Endodermal cell (in vitro differentiated cells): Measurements from ENCODE around the gene DUSP19. TPM values are rescaled to one million over a fixed set of nuclear protein-coding genes. Genes with fewer than 3 reads are reported as not detected.

ENCODE experiments used
- DNase-seq: peaks from one replicate; pipeline ENCODE4 v3.0.0-alpha.2; 2017
- H3K27ac ChIP-seq: 2 replicates; pipeline ENCODE4 v1.5.1; 2013; ENCODE audit warnings: mild to moderate bottlenecking, low read depth, low read length, moderate library complexity
- H3K27me3 ChIP-seq: 2 replicates; pipeline ENCODE4 v1.6.1; 2013; ENCODE audit warnings: mild to moderate bottlenecking, low read length, moderate library complexity; ENCODE audit not compliant: insufficient read depth, control insufficient read depth, poor library complexity, severe bottlenecking
- H3K36me3 ChIP-seq: 2 replicates; pipeline ENCODE4 v1.7.0; 2013; ENCODE audit warnings: mild to moderate bottlenecking, low read length, moderate library complexity; ENCODE audit not compliant: control insufficient read depth, insufficient read depth
- H3K4me1 ChIP-seq: one replicate; pipeline ENCODE4 v1.7.0; 2013; ENCODE audit warnings: low read length; ENCODE audit not compliant: control insufficient read depth, insufficient read depth
- H3K4me3 ChIP-seq: 2 replicates; pipeline ENCODE4 v1.5.1; 2013; ENCODE audit warnings: mild to moderate bottlenecking, low read length, moderate library complexity
- H3K9ac ChIP-seq: 2 replicates; pipeline ENCODE4 v1.6.1; 2013; ENCODE audit warnings: mild to moderate bottlenecking, low read length, moderate library complexity; ENCODE audit not compliant: poor library complexity, severe bottlenecking; ENCODE audit errors: extremely low read depth
- H3K9me3 ChIP-seq: 2 replicates; pipeline ENCODE4 v1.6.1; 2013; ENCODE audit warnings: mild to moderate bottlenecking, low read length, moderate library complexity; ENCODE audit not compliant: control insufficient read depth
- H3K27ac Mint-ChIP-seq: 2 replicates; pipeline ENCODE4 v1.8.0; 2020; ENCODE audit warnings: mixed read lengths
- H3K27me3 Mint-ChIP-seq: 2 replicates; pipeline ENCODE4 v1.8.0; 2021; ENCODE audit warnings: mild to moderate bottlenecking, mixed read lengths; ENCODE audit not compliant: insufficient read depth
- H3K36me3 Mint-ChIP-seq: 2 replicates; pipeline ENCODE4 v1.8.0; 2020; ENCODE audit warnings: low read depth, mixed read lengths
- H3K4me1 Mint-ChIP-seq: 2 replicates; pipeline ENCODE4 v1.8.0; 2020; ENCODE audit warnings: mixed read lengths
- H3K4me3 Mint-ChIP-seq: 2 replicates; pipeline ENCODE4 v1.8.0; 2020; ENCODE audit warnings: mild to moderate bottlenecking, moderate library complexity, mixed read lengths
- H3K9me3 Mint-ChIP-seq: 2 replicates; pipeline ENCODE4 v1.8.0; 2020; ENCODE audit warnings: mild to moderate bottlenecking, mixed read lengths
- CTCF ChIP-seq: fragments of 200-600 bp; sonication (generic); conservative IDR thresholded peaks from 2 replicates; pipeline ENCODE4 v1.5.0; 2021; ENCODE audit warnings: antibody characterized with exemption, mild to moderate bottlenecking
- WGBS, 2 experiments: methylation state at CpG; one replicate each; pipeline versions ENCODE4 v1.1.5 to v1.1.7; 2013; ENCODE audit warnings: missing lambda C conversion rate in 2 of 2, mixed read lengths in 1 of 2; ENCODE audit not compliant: insufficient coverage in 1 of 2, insufficient read length in 1 of 2; 5-methylcytosine and 5-hydroxymethylcytosine counted together
- total RNA-seq, 2 donors: library from RNA; stranded (reverse); fragmentation: NEBNext Ultra II Directional in 1 of 2; extraction: Animal tissue kit (Norgen Biotek cat#: 25700) in 1 of 2; gene quantifications; 2 replicates in 1 of 2; 3 replicates in 1 of 2; pipeline ENCODE4 v1.2.1, GENCODE V29; 2021

The DUSP19 gene
- total RNA-seq, 2 donors from 2014 or later = 1.7 TPM

- 91 to 96% methylated on average over 1 of the region's 1 CpG for WGBS, 2 experiments
- Histone ChIP-seq H3K9me3 (no peaks in the 10 kb centered on the region), H3K27me3 (no peaks in the 10 kb centered on the region), H3K4me1 (no peaks in the 10 kb centered on the region), H3K27ac (no peak overlapping the region), H3K36me3 (no peaks in the 10 kb centered on the region), H3K4me3 (no peak overlapping the region), H3K9ac (no peak overlapping the region)
- H3K27me3 Mint-ChIP-seq = no peaks in the 10 kb centered on the region
- H3K27ac Mint-ChIP-seq = peak overlapping the region; percentile 0
- H3K36me3 Mint-ChIP-seq = no peaks in the 10 kb centered on the region
- peaks cover 19% of the 10 kb centered on the region for H3K4me1 Mint-ChIP-seq
- TF ChIP-seq CTCF = no peak
- DNase-seq = no peak
- H3K4me3 Mint-ChIP-seq = no peak overlapping the region
- peaks cover 2% of the 10 kb centered on the region for H3K9me3 Mint-ChIP-seq
Measured at GRCh38 chr2:183059561-183059960, 19.0 kb upstream of the DUSP19 start.

- WGBS, 2 experiments = 67 to 93% methylated on average over 4 to 14 of the region's 14 CpGs
- no peak overlapping the region for H3K27ac Mint-ChIP-seq
- DNase-seq = no peak
- H3K4me1 Mint-ChIP-seq = peaks cover 19% of the 10 kb centered on the region
- Histone ChIP-seq H3K4me3 (no peak overlapping the region), H3K9ac (no peak overlapping the region), H3K27me3 (no peaks in the 10 kb centered on the region), H3K9me3 (no peaks in the 10 kb centered on the region), H3K4me1 (no peaks in the 10 kb centered on the region), H3K36me3 (no peaks in the 10 kb centered on the region), H3K27ac (no peak overlapping the region)
- no peak for TF ChIP-seq CTCF
- no peaks in the 10 kb centered on the region for H3K36me3 Mint-ChIP-seq
- peaks cover 2% of the 10 kb centered on the region for H3K9me3 Mint-ChIP-seq
- no peaks in the 10 kb centered on the region for H3K27me3 Mint-ChIP-seq
- no peak overlapping the region for H3K4me3 Mint-ChIP-seq
Measured at GRCh38 chr2:183060571-183061231, 17.8 kb upstream of the DUSP19 start.

- H3K27ac Mint-ChIP-seq = no peak overlapping the region
- Histone ChIP-seq H3K4me1 (no peaks in the 10 kb centered on the region), H3K9ac (no peak overlapping the region)
Measured at GRCh38 chr2:183063083-183063482, 15.5 kb upstream of the DUSP19 start.

More at GRCh38 chr2:183063083-183063482, 15.5 kb upstream of the DUSP19 start:
- Histone ChIP-seq H3K27me3 (no peaks in the 10 kb centered on the region), H3K36me3 (no peaks in the 10 kb centered on the region), H3K27ac (no peak overlapping the region), H3K9me3 (peaks cover 2% of the 10 kb centered on the region), H3K4me3 (no peak overlapping the region)
- Mint-ChIP-seq H3K4me1 (peaks cover 10% of the 10 kb centered on the region), H3K36me3 (no peaks in the 10 kb centered on the region), H3K9me3 (peaks cover 4% of the 10 kb centered on the region), H3K27me3 (no peaks in the 10 kb centered on the region), H3K4me3 (no peak overlapping the region)
- DNase-seq = no peak
- 38 to 85% methylated on average over 1 of the region's 2 CpGs for WGBS, 2 experiments
- no peak for TF ChIP-seq CTCF
